Small intestine (tissue), 7 donors: ENCODE measurements around the gene MUC5B. TPM values are rescaled to one million over a fixed set of nuclear protein-coding genes. Genes with fewer than 3 reads are reported as not detected.
"Not testable (repeated sequence)": the region's sequence is repeated elsewhere in the genome, so short reads cannot be mapped to it uniquely, and the experiment has no call there.

ENCODE experiments used
- DNase-seq, 2 donors: peaks; one replicate each; pipeline versions ENCODE4 v3.0.0 to v3.0.0-alpha.2; 2013
- FAIRE-seq: peaks from 2 replicates; lab custom pipeline; 2012; peaks lifted over from hg19 to GRCh38; lab: Jason Lieb, UNC
- H3K27ac ChIP-seq, 3 donors: one replicate each; pipeline ENCODE4 v1.5.1; 2013; ENCODE audit warnings: low read length in 2 of 3, mild to moderate bottlenecking in 2 of 3, control low read depth in 1 of 3, inconsistent platforms in 1 of 3, low read depth in 1 of 3, moderate library complexity in 1 of 3
- H3K27me3 ChIP-seq, 3 donors: one replicate each; pipeline ENCODE4 v1.6.1; 2013; ENCODE audit warnings: low read length in 3 of 3, inconsistent platforms in 1 of 3; ENCODE audit not compliant: control insufficient read depth in 3 of 3, insufficient read depth in 3 of 3
- H3K36me3 ChIP-seq, 3 donors: one replicate each; pipeline ENCODE4 v1.6.1; 2013; ENCODE audit warnings: low read length in 3 of 3, inconsistent platforms in 1 of 3, low read depth in 1 of 3, mild to moderate bottlenecking in 1 of 3, moderate library complexity in 1 of 3; ENCODE audit not compliant: control insufficient read depth in 3 of 3, insufficient read depth in 2 of 3
- H3K4me1 ChIP-seq, 3 donors: one replicate each; pipeline ENCODE4 v1.6.1; 2013; ENCODE audit warnings: low read length in 2 of 3, inconsistent platforms in 1 of 3, low read depth in 1 of 3, mild to moderate bottlenecking in 1 of 3, moderate library complexity in 1 of 3; ENCODE audit not compliant: control insufficient read depth in 3 of 3, insufficient read depth in 2 of 3
- H3K4me3 ChIP-seq, 3 donors: one replicate each; pipeline ENCODE4 v1.5.1; 2013; ENCODE audit warnings: low read length in 3 of 3, control low read depth in 1 of 3, inconsistent platforms in 1 of 3, low read depth in 1 of 3, mild to moderate bottlenecking in 1 of 3, moderate library complexity in 1 of 3
- H3K9me3 ChIP-seq, 2 donors: one replicate each; pipeline ENCODE4 v1.6.1; 2013; ENCODE audit warnings: low read depth in 1 of 2, low read length in 1 of 2; ENCODE audit not compliant: control insufficient read depth in 2 of 2, insufficient read depth in 1 of 2
- WGBS, 3 donors: extraction: QIAGEN DNeasy Blood & Tissue Kit; methylation state at CpG; one replicate each; pipeline ENCODE4 v1.1.7; 2013; 5-methylcytosine and 5-hydroxymethylcytosine counted together
- polyA plus RNA-seq, 4 donors: library from polyadenylated mRNA; stranded (reverse) in 3 of 4; unstranded in 1 of 4; fragments of 200-250 nt in 3 of 4; fragments of 120-200 nt in 1 of 4; gene quantifications; one replicate each; pipeline versions ENCODE4 v1.2.1 to v1.2.3, GENCODE V29; 2013
- donor health status: healthy with polysubstance abuse.
- donor health status: control.
- donor health status: control.
- donor health status: Bipolar disorder and iron deficiency.
- donor health status: healthy.

MUC5B gene
- polyA plus RNA-seq, 4 donors, result 0.04 to 2.4 TPM; not detected in 2

GRCh38 chr11:1188451-1189130, 34.3 kb upstream of the MUC5B start:
- not testable (repeated sequence) for H3K4me3 ChIP-seq, H3K27me3 ChIP-seq, DNase-seq, FAIRE-seq, H3K27ac ChIP-seq, H3K4me1 ChIP-seq, H3K36me3 ChIP-seq
- 65 to 72% (median 68%) methylated on average over 7 to 14 of the region's 15 CpGs for WGBS, 3 donors
- H3K9me3 ChIP-seq, result peaks cover 0 to 26% of the 10 kb centered on the region in 2 donors

GRCh38 chr11:1189816-1190215, 33.0 kb upstream of the MUC5B start:
- not testable (repeated sequence) for H3K36me3 ChIP-seq, H3K27ac ChIP-seq, H3K4me3 ChIP-seq, H3K4me1 ChIP-seq, DNase-seq, FAIRE-seq, H3K27me3 ChIP-seq
- WGBS, 3 donors, result 74 to 80% (median 77%) methylated on average over 5 to 8 of the region's 12 CpGs
- H3K9me3 ChIP-seq, result peaks cover 0 to 29% of the 10 kb centered on the region in 2 donors

- FAIRE-seq, H3K36me3 ChIP-seq, H3K4me3 ChIP-seq, H3K27me3 ChIP-seq, H3K27ac ChIP-seq, DNase-seq, H3K4me1 ChIP-seq: not testable (repeated sequence)
- peaks cover 0 to 20% of the 10 kb centered on the region in 2 donors for H3K9me3 ChIP-seq
- 80 to 82% (median 80%) methylated on average over 20 to 22 of the region's 22 CpGs for WGBS, 3 donors
Observed at GRCh38 chr11:1191786-1192470, 30.9 kb upstream of the MUC5B start.

- no peak overlapping the region for H3K27ac ChIP-seq
- peaks cover 0 to 16% of the 10 kb centered on the region in 2 donors for H3K9me3 ChIP-seq
- WGBS, 3 donors, result 74 to 87% (median 77%) methylated on average over 17 of the region's 17 CpGs
- no peak overlapping the region for H3K4me3 ChIP-seq
- peaks cover 0 to 2% (median 0%) of the 10 kb centered on the region in 3 donors for H3K27me3 ChIP-seq
- FAIRE-seq, result no peak
- no peak for DNase-seq
- H3K36me3 ChIP-seq, result no peaks in the 10 kb centered on the region
- H3K4me1 ChIP-seq, result no peaks in the 10 kb centered on the region
Observed at GRCh38 chr11:1192741-1193325, 30.0 kb upstream of the MUC5B start.

- Histone ChIP-seq H3K36me3 (no peaks in the 10 kb centered on the region), H3K27ac (no peak overlapping the region), H3K4me1 (no peaks in the 10 kb centered on the region), H3K9me3 (peaks cover 0 to 16% of the 10 kb centered on the region in 2 donors), H3K4me3 (no peak overlapping the region), H3K27me3 (peaks cover 0 to 2% (median 0%) of the 10 kb centered on the region in 3 donors)
- no peak for FAIRE-seq
- 81 to 88% (median 83%) methylated on average over 38 to 43 of the region's 43 CpGs for WGBS, 3 donors
- DNase-seq, result no peak
Observed at GRCh38 chr11:1193326-1194230, 29.3 kb upstream of the MUC5B start.

GRCh38 chr11:1194231-1194976, 28.5 kb upstream of the MUC5B start:
- FAIRE-seq, result no peak
- no peaks in the 10 kb centered on the region for H3K36me3 ChIP-seq
- WGBS, 3 donors, result 91 to 96% (median 95%) methylated on average over 59 of the region's 59 CpGs
- H3K27me3 ChIP-seq, result peaks cover 0 to 2% (median 0%) of the 10 kb centered on the region in 3 donors
- H3K4me1 ChIP-seq, result no peaks in the 10 kb centered on the region
- no peak for DNase-seq
- H3K9me3 ChIP-seq, result peaks cover 0 to 15% of the 10 kb centered on the region in 2 donors
- H3K4me3 ChIP-seq, result no peak overlapping the region
- no peak overlapping the region for H3K27ac ChIP-seq

- peaks cover 0 to 13% of the 10 kb centered on the region in 2 donors for H3K9me3 ChIP-seq
- H3K36me3 ChIP-seq, result no peaks in the 10 kb centered on the region
- no peak overlapping the region for H3K27ac ChIP-seq
- no peak for FAIRE-seq
- DNase-seq, result no peak
- peaks cover 0 to 4% (median 2%) of the 10 kb centered on the region in 3 donors for H3K27me3 ChIP-seq
- no peak overlapping the region for H3K4me3 ChIP-seq
- 83 to 89% (median 84%) methylated on average over 29 to 32 of the region's 32 CpGs for WGBS, 3 donors
- no peaks in the 10 kb centered on the region for H3K4me1 ChIP-seq
Observed at GRCh38 chr11:1194977-1195681, 27.7 kb upstream of the MUC5B start.
